GM18511 (cell line): ENCODE data around the gene MYADML2.
A peak's percentile ranks its signal among the peaks of the same experiment; 100 is the strongest.

Experiments
- ATAC-seq: cut with Tn5 transposase; IDR thresholded peaks from one replicate; pipeline ENCODE4 v1.9.1; 2021; ENCODE audit warnings: mild to moderate bottlenecking, moderate library complexity; ENCODE audit not compliant: unreplicated experiment

Gene MYADML2

GRCh38 chr17:81901167-81902022 is 45.6 kb downstream of the MYADML2 start:
- ATAC-seq: no peak

GRCh38 chr17:81900181-81900820 is 46.7 kb downstream of the MYADML2 start:
- ATAC-seq: no peak

- ATAC-seq: no peak
These were observed 47.4 kb downstream of the MYADML2 start for GRCh38 chr17:81899514-81900166.

GRCh38 chr17:81898885-81899284 is 48.1 kb downstream of the MYADML2 start:
- no peak for ATAC-seq

- no peak for ATAC-seq
These were observed 48.8 kb downstream of the MYADML2 start for GRCh38 chr17:81898029-81898866.

- ATAC-seq: no peak
These were observed 51.6 kb downstream of the MYADML2 start for GRCh38 chr17:81895400-81895799.

- ATAC-seq: peak; percentile 19
These were observed 55.8 kb downstream of the MYADML2 start for GRCh38 chr17:81891303-81891552.

GRCh38 chr17:81890447-81891302 is 56.4 kb downstream of the MYADML2 start:
- ATAC-seq: no peak
